Astrocyte (in vitro differentiated cells and primary cell): ENCODE data around the gene ALDH3A1. TPM values are rescaled to one million over a fixed set of nuclear protein-coding genes. Genes with fewer than 3 reads are reported as not detected.

ENCODE experiments used
- DNase-seq: peaks from one replicate; pipeline ENCODE4 v3.0.0-alpha.2; 2010; ENCODE audit warnings: low read depth
- FAIRE-seq: peaks from 2 replicates; lab custom pipeline; 2011; peaks lifted over from hg19 to GRCh38; lab: Jason Lieb, UNC
- H2AFZ ChIP-seq: 2 replicates; pipeline ENCODE4 v1.6.0; 2012; ENCODE audit warnings: low read depth, low read length, inconsistent platforms
- H3K27ac ChIP-seq: 2 replicates; pipeline ENCODE4 v1.5.1; 2011; ENCODE audit warnings: low read depth, low read length, inconsistent platforms
- H3K27me3 ChIP-seq: 2 replicates; pipeline ENCODE4 v1.6.0; 2011; ENCODE audit warnings: low read length, inconsistent platforms; ENCODE audit not compliant: insufficient read depth
- H3K36me3 ChIP-seq: 2 replicates; pipeline ENCODE4 v1.5.1; 2011; ENCODE audit warnings: low read length, inconsistent platforms; ENCODE audit not compliant: insufficient read depth
- H3K4me1 ChIP-seq: 2 replicates; pipeline ENCODE4 v1.5.1; 2011; ENCODE audit warnings: low read length, inconsistent platforms; ENCODE audit not compliant: insufficient read depth
- H3K4me2 ChIP-seq: 2 replicates; pipeline ENCODE4 v1.6.0; 2012; ENCODE audit warnings: low read length, inconsistent platforms
- H3K4me3 ChIP-seq: 2 replicates; pipeline ENCODE4 v1.5.1; 2011; ENCODE audit warnings: low read depth, mild to moderate bottlenecking, low read length, inconsistent platforms; ENCODE audit not compliant: insufficient read depth
- H3K79me2 ChIP-seq: 2 replicates; pipeline ENCODE4 v1.6.0; 2012; ENCODE audit warnings: mild to moderate bottlenecking, low read length, inconsistent platforms; ENCODE audit not compliant: insufficient read depth
- H3K9ac ChIP-seq: 2 replicates; pipeline ENCODE4 v1.6.0; 2012; ENCODE audit warnings: mild to moderate bottlenecking, low read length, inconsistent platforms
- H3K9me3 ChIP-seq: 2 replicates; pipeline ENCODE4 v1.5.1; 2012; ENCODE audit warnings: low read depth, mild to moderate bottlenecking, low read length, inconsistent platforms; ENCODE audit not compliant: insufficient read depth
- H4K20me1 ChIP-seq: 2 replicates; pipeline ENCODE4 v1.6.0; 2012; ENCODE audit warnings: low read length, inconsistent platforms; ENCODE audit not compliant: insufficient read depth
- H3K27ac Mint-ChIP-seq: one replicate; pipeline ENCODE4 v1.8.0; 2021; ENCODE audit warnings: mild to moderate bottlenecking, mixed read lengths; ENCODE audit not compliant: unreplicated experiment
- H3K27me3 Mint-ChIP-seq: one replicate; pipeline ENCODE4 v1.8.0; 2021; ENCODE audit warnings: low read depth, mixed read lengths; ENCODE audit not compliant: unreplicated experiment
- H3K36me3 Mint-ChIP-seq: one replicate; pipeline ENCODE4 v1.8.0; 2021; ENCODE audit warnings: low read depth, mixed read lengths; ENCODE audit not compliant: unreplicated experiment
- H3K4me1 Mint-ChIP-seq: one replicate; pipeline ENCODE4 v1.8.0; 2021; ENCODE audit warnings: low read depth, mixed read lengths; ENCODE audit not compliant: unreplicated experiment
- H3K4me3 Mint-ChIP-seq: one replicate; pipeline ENCODE4 v1.8.0; 2021; ENCODE audit warnings: mild to moderate bottlenecking, moderate library complexity, mixed read lengths; ENCODE audit not compliant: unreplicated experiment
- H3K9me3 Mint-ChIP-seq: one replicate; pipeline ENCODE4 v1.8.0; 2021; ENCODE audit warnings: mild to moderate bottlenecking, mixed read lengths; ENCODE audit not compliant: unreplicated experiment
- CTCF ChIP-seq: IDR thresholded peaks from 2 replicates; pipeline ENCODE4 v1.5.1; 2011; ENCODE audit warnings: low read depth, mild to moderate bottlenecking, inconsistent platforms, low read length, moderate library complexity; ENCODE audit not compliant: insufficient read depth
- EZH2 ChIP-seq: IDR thresholded peaks from 2 replicates; pipeline ENCODE4 v1.6.1; 2012; ENCODE audit warnings: mild to moderate bottlenecking, low read length, inconsistent platforms; ENCODE audit not compliant: insufficient read depth
- total RNA-seq: library from RNA; stranded (reverse); gene quantifications from 2 replicates; pipeline ENCODE4 v1.2.1, GENCODE V29; 2021

Gene ALDH3A1
- total RNA-seq, 1 donor from 2014 or later: not detected

DNA sequence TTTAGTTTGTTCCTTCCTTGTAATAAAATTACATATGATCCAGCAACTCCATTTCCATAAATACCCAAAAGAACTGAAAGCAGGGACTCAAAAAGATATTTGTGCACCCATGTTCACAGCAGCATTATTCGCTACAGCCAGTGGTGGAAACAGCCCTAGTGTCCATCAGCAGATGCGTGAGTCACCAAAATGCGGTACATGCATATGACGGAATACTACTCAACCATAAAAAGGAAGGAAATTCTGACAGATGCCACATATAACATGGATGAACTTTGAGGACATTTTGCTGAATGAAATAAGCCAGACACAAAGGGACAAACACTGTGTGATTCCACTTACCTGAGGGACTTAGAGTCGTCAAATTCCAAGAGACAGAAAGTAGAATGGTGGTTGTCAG, 22.6 kb downstream of the ALDH3A1 start:
- H3K9me3 Mint-ChIP-seq: no peaks in the 10 kb centered on the region
- Histone ChIP-seq H3K27ac (no peak overlapping the region), H3K36me3 (no peaks in the 10 kb centered on the region), H3K79me2 (no peaks in the 10 kb centered on the region), H3K4me3 (no peak overlapping the region), H3K9ac (no peak overlapping the region), H3K4me1 (no peaks in the 10 kb centered on the region), H3K9me3 (no peaks in the 10 kb centered on the region), H2AFZ (no peak overlapping the region), H4K20me1 (no peaks in the 10 kb centered on the region), H3K27me3 (peaks cover 4% of the 10 kb centered on the region), H3K4me2 (no peak overlapping the region)
- peaks cover 3% of the 10 kb centered on the region for H3K4me1 Mint-ChIP-seq
- H3K27ac Mint-ChIP-seq: no peak overlapping the region
- FAIRE-seq: no peak
- TF ChIP-seq EZH2: no peak
- TF ChIP-seq CTCF: no peak
- peaks cover 17% of the 10 kb centered on the region for H3K27me3 Mint-ChIP-seq
- no peaks in the 10 kb centered on the region for H3K36me3 Mint-ChIP-seq
- DNase-seq: no peak
- no peak overlapping the region for H3K4me3 Mint-ChIP-seq

DNA sequence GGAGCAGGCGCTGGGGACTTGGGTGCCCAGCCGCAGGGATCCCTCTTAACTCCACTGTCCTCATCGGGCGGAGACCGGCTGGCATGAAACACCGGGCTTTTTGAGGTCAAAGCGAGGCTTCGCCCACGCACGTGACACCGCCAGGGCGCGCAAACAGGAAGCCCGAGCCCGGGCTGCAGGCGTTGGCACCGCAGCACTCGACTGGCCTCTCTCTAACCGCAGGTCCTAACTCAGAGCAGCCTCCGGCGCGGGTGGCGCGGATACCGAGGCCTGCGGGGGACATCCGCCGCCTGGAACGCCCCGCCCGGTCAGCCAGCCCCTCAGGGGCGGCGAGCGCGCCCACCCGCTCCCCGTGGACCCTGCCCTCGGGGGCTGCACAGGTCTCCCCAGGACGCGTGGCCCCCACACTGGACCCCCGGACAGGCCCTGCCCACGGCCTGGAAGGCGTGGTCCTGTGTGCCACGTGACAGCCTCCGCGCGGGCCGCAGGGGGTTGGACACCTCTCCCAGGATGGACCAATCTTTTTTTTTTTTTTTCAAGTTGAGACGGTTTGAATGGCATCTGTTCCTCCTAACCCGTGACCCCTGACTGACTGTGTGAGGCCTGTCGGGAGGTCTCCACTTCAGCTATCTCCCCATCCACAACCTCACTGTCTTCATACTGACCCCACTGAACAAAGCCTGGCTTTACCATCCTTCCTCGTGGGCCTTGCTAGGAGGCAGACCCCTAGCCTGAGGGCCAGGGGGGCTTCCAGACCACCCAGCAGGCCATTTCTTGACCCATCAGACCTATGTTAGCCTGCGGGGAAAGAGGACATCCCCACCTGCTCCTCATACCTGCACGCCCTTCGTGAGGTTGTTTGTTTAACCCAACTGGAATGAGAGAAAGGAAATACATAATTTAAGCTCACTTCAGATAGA, 23.3 kb downstream of the ALDH3A1 start:
- peaks cover 4% of the 10 kb centered on the region for H3K27me3 ChIP-seq
- no peaks in the 10 kb centered on the region for H4K20me1 ChIP-seq
- peak overlapping the region; percentile 63 for H3K4me2 ChIP-seq
- no peak for TF ChIP-seq EZH2
- no peak for TF ChIP-seq CTCF
- no peaks in the 10 kb centered on the region for H3K9me3 ChIP-seq
- H3K79me2 ChIP-seq: no peaks in the 10 kb centered on the region
- DNase-seq: no peak
- H3K36me3 ChIP-seq: no peaks in the 10 kb centered on the region
- H2AFZ ChIP-seq: peak overlapping the region; percentile 41
- Mint-ChIP-seq H3K4me3 (no peak overlapping the region), H3K27me3 (peaks cover 20% of the 10 kb centered on the region), H3K9me3 (no peaks in the 10 kb centered on the region), H3K36me3 (no peaks in the 10 kb centered on the region), H3K4me1 (peaks cover 3% of the 10 kb centered on the region), H3K27ac (no peak overlapping the region)
- H3K4me3 ChIP-seq: no peak overlapping the region
- H3K4me1 ChIP-seq: no peaks in the 10 kb centered on the region
- no peak overlapping the region for H3K27ac ChIP-seq
- H3K9ac ChIP-seq: no peak overlapping the region
- no peak for FAIRE-seq

DNA sequence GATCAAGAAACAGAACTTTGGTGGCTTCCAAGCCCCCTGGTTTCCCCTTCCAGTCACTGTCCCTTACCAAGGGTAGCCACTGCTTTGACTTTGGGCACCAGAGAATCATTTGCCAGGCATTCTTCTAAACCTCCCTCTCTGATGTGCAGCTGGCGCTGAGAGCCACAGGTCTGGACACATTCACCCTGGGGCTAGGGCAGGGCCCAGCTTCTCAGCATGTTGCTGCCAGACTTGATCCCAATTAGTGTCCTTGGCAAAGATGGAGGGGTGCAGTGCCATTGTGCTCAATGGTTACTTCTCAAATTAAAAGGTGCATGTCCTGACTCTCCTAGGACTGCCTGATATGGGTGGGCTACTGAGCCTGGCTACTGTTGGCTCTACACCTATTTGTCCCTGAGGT, 24.1 kb downstream of the ALDH3A1 start:
- Histone ChIP-seq H3K79me2 (no peaks in the 10 kb centered on the region), H4K20me1 (no peaks in the 10 kb centered on the region), H3K4me3 (no peak overlapping the region), H3K27ac (no peak overlapping the region), H3K27me3 (peaks cover 4% of the 10 kb centered on the region), H2AFZ (no peak overlapping the region), H3K36me3 (no peaks in the 10 kb centered on the region), H3K4me1 (no peaks in the 10 kb centered on the region), H3K9ac (no peak overlapping the region), H3K4me2 (peak overlapping the region; percentile 63), H3K9me3 (no peaks in the 10 kb centered on the region)
- no peak for FAIRE-seq
- TF ChIP-seq EZH2 (no peak), CTCF (no peak)
- Mint-ChIP-seq H3K27ac (no peak overlapping the region), H3K4me1 (peaks cover 3% of the 10 kb centered on the region), H3K36me3 (no peaks in the 10 kb centered on the region), H3K9me3 (no peaks in the 10 kb centered on the region), H3K4me3 (no peak overlapping the region), H3K27me3 (peaks cover 23% of the 10 kb centered on the region)
- DNase-seq: no peak
